ENCODE data around the gene MOSPD2. TPM values are rescaled to one million over a fixed set of nuclear protein-coding genes. Genes with fewer than 3 reads are reported as not detected.

The MOSPD2 gene
- polyA plus RNA-seq, 3 donors, result 44.6 to 51.6 (median 45.7) TPM

DNA sequence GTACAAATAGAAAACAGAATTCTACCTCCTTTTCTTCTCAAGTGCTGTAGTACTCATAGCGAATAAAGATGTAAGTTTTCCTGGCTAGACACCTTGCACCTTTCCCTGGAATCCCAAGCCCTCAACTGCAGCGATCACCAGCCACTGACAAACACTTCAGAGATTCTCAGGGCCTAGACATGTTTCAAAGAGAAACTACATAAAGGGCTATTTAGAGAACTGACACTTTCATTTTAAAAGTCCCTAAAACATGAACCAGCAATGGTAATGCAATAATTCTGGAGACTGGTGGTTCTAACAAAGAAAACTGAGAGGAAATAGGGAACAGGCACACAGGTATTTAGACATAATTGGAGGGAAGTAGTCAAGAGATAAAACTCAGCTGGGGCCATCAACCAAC, 36.1 kb upstream of the MOSPD2 start:
- H4K20me1 ChIP-seq (ENCODE audit: insufficient read depth, low read length), result no peaks in the 10 kb centered on the region
- no peak overlapping the region for H2AFZ ChIP-seq (ENCODE audit: insufficient read depth, low read depth, low read length, poor library complexity, severe bottlenecking)
- Mint-ChIP-seq H3K27me3 (ENCODE audit: low read depth in 3 of 3) (peaks cover 0 to under 1% (median under 1%) of the 10 kb centered on the region in 3 donors), H3K9me3 (peaks cover 0 to 2% (median 0%) of the 10 kb centered on the region in 7 donors), H3K27ac (peak overlapping the region in 1 of 7 donors; percentile 12), H3K4me1 (peaks cover 18% of the 10 kb centered on the region), H3K36me3 (peaks cover 4 to 9% of the 10 kb centered on the region in 2 donors), H3K4me3 (no peak overlapping the region)
- no peaks in the 10 kb centered on the region for H3K9me3 ChIP-seq (replicated peaks in 1 of 2; ENCODE audit: control insufficient read depth in 1 of 2, insufficient read depth in 1 of 2, low read length in 2 of 2)
- H3K9ac ChIP-seq (ENCODE audit: insufficient read depth, low read length, poor library complexity, severe bottlenecking), result no peak overlapping the region
- no peaks in the 10 kb centered on the region for H3K36me3 ChIP-seq (replicated peaks in 1 of 2; ENCODE audit: control insufficient read depth in 1 of 2, insufficient read depth in 2 of 2, low read length in 2 of 2)
- peaks cover 6 to 12% of the 10 kb centered on the region in 2 donors for H3K4me1 ChIP-seq (ENCODE audit: control insufficient read depth in 1 of 2, insufficient read depth in 2 of 2, low read length in 2 of 2)
- TF ChIP-seq, protein P1, sequence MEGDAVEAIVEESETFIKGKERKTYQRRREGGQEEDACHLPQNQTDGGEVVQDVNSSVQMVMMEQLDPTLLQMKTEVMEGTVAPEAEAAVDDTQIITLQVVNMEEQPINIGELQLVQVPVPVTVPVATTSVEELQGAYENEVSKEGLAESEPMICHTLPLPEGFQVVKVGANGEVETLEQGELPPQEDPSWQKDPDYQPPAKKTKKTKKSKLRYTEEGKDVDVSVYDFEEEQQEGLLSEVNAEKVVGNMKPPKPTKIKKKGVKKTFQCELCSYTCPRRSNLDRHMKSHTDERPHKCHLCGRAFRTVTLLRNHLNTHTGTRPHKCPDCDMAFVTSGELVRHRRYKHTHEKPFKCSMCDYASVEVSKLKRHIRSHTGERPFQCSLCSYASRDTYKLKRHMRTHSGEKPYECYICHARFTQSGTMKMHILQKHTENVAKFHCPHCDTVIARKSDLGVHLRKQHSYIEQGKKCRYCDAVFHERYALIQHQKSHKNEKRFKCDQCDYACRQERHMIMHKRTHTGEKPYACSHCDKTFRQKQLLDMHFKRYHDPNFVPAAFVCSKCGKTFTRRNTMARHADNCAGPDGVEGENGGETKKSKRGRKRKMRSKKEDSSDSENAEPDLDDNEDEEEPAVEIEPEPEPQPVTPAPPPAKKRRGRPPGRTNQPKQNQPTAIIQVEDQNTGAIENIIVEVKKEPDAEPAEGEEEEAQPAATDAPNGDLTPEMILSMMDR (IDR thresholded peaks at IDR 0.05), result no peak
- no CpG with 5 or more reads among the region's 2 CpGs for WGBS (ENCODE audit: insufficient coverage)
- no peak overlapping the region for H3K4me2 ChIP-seq (replicated peaks; ENCODE audit: extremely low read depth, low read length, poor library complexity, severe bottlenecking)
- H3K4me3 ChIP-seq (replicated peaks in 1 of 3; ENCODE audit: low read depth in 2 of 3, low read length in 3 of 3), result no peak overlapping the region
- H3K27ac ChIP-seq (ENCODE audit: low read depth in 1 of 2, low read length in 2 of 2), result no peak overlapping the region
- no peak for DNase-seq
- intact Hi-C loops (cut with micrococcal nuclease), result no loop called here
- H3K79me2 ChIP-seq (ENCODE audit: insufficient read depth, low read length), result no peaks in the 10 kb centered on the region
- H3K27me3 ChIP-seq (ENCODE audit: control insufficient read depth in 2 of 2, insufficient read depth in 2 of 2, low read length in 2 of 2), result no peaks in the 10 kb centered on the region

DNA sequence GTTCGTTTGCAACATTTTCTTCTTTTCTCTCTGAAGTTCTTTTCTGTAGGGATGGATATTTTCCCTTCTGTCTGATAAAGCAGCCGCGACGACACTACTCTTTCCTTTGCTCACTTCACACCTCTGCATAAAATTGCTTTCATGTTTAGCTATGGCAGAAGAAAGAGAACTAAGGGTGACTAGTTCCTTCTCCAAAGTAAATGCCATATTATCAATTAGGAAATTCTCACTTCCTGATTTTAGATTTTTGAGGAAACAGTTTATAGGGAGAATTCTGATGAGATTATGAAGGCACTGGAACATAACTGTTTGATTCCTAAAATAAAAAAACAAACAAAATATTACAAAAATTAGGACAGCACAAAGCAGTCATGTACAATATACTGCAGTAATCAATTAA, 29.6 kb upstream of the MOSPD2 start:
- no peaks in the 10 kb centered on the region for H3K27me3 ChIP-seq (ENCODE audit: control insufficient read depth in 2 of 2, insufficient read depth in 2 of 2, low read length in 2 of 2)
- no peaks in the 10 kb centered on the region for H4K20me1 ChIP-seq (ENCODE audit: insufficient read depth, low read length)
- Mint-ChIP-seq H3K4me1 (peaks cover 40% of the 10 kb centered on the region), H3K4me3 (peak overlapping the region in 1 of 2 donors; percentile 57), H3K27me3 (ENCODE audit: low read depth in 3 of 3) (no peaks in the 10 kb centered on the region), H3K36me3 (peaks cover 0 to under 1% of the 10 kb centered on the region in 2 donors), H3K9me3 (no peaks in the 10 kb centered on the region), H3K27ac (peak overlapping the region in 6 of 7 donors; percentile 31 to 81 (median 50))
- H2AFZ ChIP-seq (ENCODE audit: insufficient read depth, low read depth, low read length, poor library complexity, severe bottlenecking), result no peak overlapping the region
- intact Hi-C loops (cut with micrococcal nuclease), result no loop called here
- H3K36me3 ChIP-seq (replicated peaks in 1 of 2; ENCODE audit: control insufficient read depth in 1 of 2, insufficient read depth in 2 of 2, low read length in 2 of 2), result no peaks in the 10 kb centered on the region
- no peak overlapping the region for H3K9ac ChIP-seq (ENCODE audit: insufficient read depth, low read length, poor library complexity, severe bottlenecking)
- H3K4me1 ChIP-seq (ENCODE audit: control insufficient read depth in 1 of 2, insufficient read depth in 2 of 2, low read length in 2 of 2), result peaks cover 27 to 36% of the 10 kb centered on the region in 2 donors
- TF ChIP-seq, protein P1 (IDR thresholded peaks at IDR 0.05), result no peak
- no peaks in the 10 kb centered on the region for H3K79me2 ChIP-seq (ENCODE audit: insufficient read depth, low read length)
- DNase-seq, result peak in 2 of 3 donors; percentile 33 to 35
- H3K9me3 ChIP-seq (replicated peaks in 1 of 2; ENCODE audit: control insufficient read depth in 1 of 2, insufficient read depth in 1 of 2, low read length in 2 of 2), result no peaks in the 10 kb centered on the region
- no peak overlapping the region for H3K27ac ChIP-seq (ENCODE audit: low read depth in 1 of 2, low read length in 2 of 2)
- no peak overlapping the region for H3K4me2 ChIP-seq (replicated peaks; ENCODE audit: extremely low read depth, low read length, poor library complexity, severe bottlenecking)
- no peak overlapping the region for H3K4me3 ChIP-seq (replicated peaks in 1 of 3; ENCODE audit: low read depth in 2 of 3, low read length in 3 of 3)
- no CpG with 5 or more reads among the region's 4 CpGs for WGBS (ENCODE audit: insufficient coverage)

Data from CD14-positive monocyte (primary cell).